Fibroblast of lung (primary cell): ENCODE data around the gene VWA8. TPM values are rescaled to one million over a fixed set of nuclear protein-coding genes. Genes with fewer than 3 reads are reported as not detected.

Source experiments
- DNase-seq, 2 donors: peaks; one replicate each; pipeline versions ENCODE4 v3.0.0 to v3.0.0-alpha.2; 2010; ENCODE audit warnings: low read depth in 2 of 2
- H2AFZ ChIP-seq: 2 replicates; pipeline ENCODE4 v1.5.1; 2012; ENCODE audit warnings: low read length, control low read depth, inconsistent platforms
- H3K27ac ChIP-seq: 2 replicates; pipeline ENCODE4 v1.5.1; 2011; ENCODE audit warnings: low read length, control low read depth; ENCODE audit not compliant: insufficient read depth
- H3K27me3 ChIP-seq: 2 replicates; pipeline ENCODE4 v1.5.1; 2011; ENCODE audit warnings: mild to moderate bottlenecking, low read length; ENCODE audit not compliant: control insufficient read depth, insufficient read depth
- H3K36me3 ChIP-seq: 2 replicates; pipeline ENCODE4 v1.5.1; 2011; ENCODE audit warnings: low read length; ENCODE audit not compliant: control insufficient read depth, insufficient read depth
- H3K4me1 ChIP-seq: 2 replicates; pipeline ENCODE4 v1.5.1; 2011; ENCODE audit warnings: low read length; ENCODE audit not compliant: control insufficient read depth, insufficient read depth; ENCODE audit errors: extremely low read depth
- H3K4me2 ChIP-seq: 2 replicates; pipeline ENCODE4 v1.5.1; 2011; ENCODE audit warnings: low read length, control low read depth; ENCODE audit not compliant: insufficient read depth; ENCODE audit errors: extremely low read depth
- H3K4me3 ChIP-seq, 4 experiments: fragments of 200-600 bp in 1 of 4; sonication (generic) in 1 of 4; replicated peaks in 1 of 4; 2 replicates each; pipeline ENCODE4 v1.5.1; 2011 to 2016; ENCODE audit warnings: low read length in 4 of 4, low read depth in 3 of 4, mild to moderate bottlenecking in 3 of 4, control low read depth in 2 of 4, inconsistent platforms in 1 of 4, mixed read lengths in 1 of 4; ENCODE audit not compliant: insufficient read depth in 1 of 4; ENCODE audit errors: control extremely low read depth in 1 of 4
- H3K79me2 ChIP-seq: 2 replicates; pipeline ENCODE4 v1.5.1; 2012; ENCODE audit warnings: mild to moderate bottlenecking, low read length, inconsistent platforms; ENCODE audit not compliant: control insufficient read depth, insufficient read depth
- H3K9ac ChIP-seq: 2 replicates; pipeline ENCODE4 v1.5.1; 2011; ENCODE audit warnings: mild to moderate bottlenecking, low read length, control low read depth; ENCODE audit not compliant: insufficient read depth
- H3K9me3 ChIP-seq: 2 replicates; pipeline ENCODE4 v1.5.1; 2012; ENCODE audit warnings: low read depth, low read length; ENCODE audit not compliant: control insufficient read depth, insufficient read depth
- H4K20me1 ChIP-seq: 2 replicates; pipeline ENCODE4 v1.5.1; 2011; ENCODE audit warnings: low read length; ENCODE audit not compliant: control insufficient read depth, insufficient read depth; ENCODE audit errors: extremely low read depth
- EZH2 ChIP-seq: IDR thresholded peaks from 2 replicates; pipeline ENCODE4 v1.5.1; 2012; ENCODE audit warnings: low read length, control low read depth, mild to moderate bottlenecking; ENCODE audit errors: missing control alignments
- polyA minus RNA-seq: library from RNA; depleted of rRNA, polyadenylated mRNA; stranded (reverse); fragments of >200 nt; gene quantifications from 2 replicates; pipeline ENCODE4 v1.2.3, GENCODE V29; 2011; ENCODE audit warnings: low replicate concordance
- polyA plus RNA-seq, 2 donors: library from polyadenylated mRNA; depleted of rRNA in 1 of 2; stranded (reverse) in 1 of 2; unstranded in 1 of 2; fragments of >200 nt; gene quantifications; 2 replicates each; pipeline ENCODE4 v1.2.1, GENCODE V29; 2011 to 2012; ENCODE audit warnings: missing spikeins in 1 of 2
- total RNA-seq: library from RNA; depleted of rRNA; stranded (reverse); fragments of >200 nt; gene quantifications from 2 replicates; pipeline ENCODE4 v1.2.1, GENCODE V29; 2014
- TF ChIP-seq, protein P1 (sequence below), 2 donors: IDR thresholded peaks in 1 of 2; conservative IDR thresholded peaks in 1 of 2; 1 replicate in 1 of 2; 2 replicates in 1 of 2; pipeline ENCODE4 v1.5.1; 2011 to 2012; ENCODE audit warnings: low read length in 2 of 2, control low read depth in 1 of 2, inconsistent platforms in 1 of 2, low read depth in 1 of 2, mild to moderate bottlenecking in 1 of 2

VWA8 gene
- total RNA-seq (24.1 and 29.9 TPM in 2 replicates), polyA plus RNA-seq (12.6 and 13.7 TPM in 2 replicates), polyA minus RNA-seq (5.0 and 5.9 TPM in 2 replicates)
- polyA plus RNA-seq (2012) = 7.4 and 8.1 TPM in 2 replicates

DNA sequence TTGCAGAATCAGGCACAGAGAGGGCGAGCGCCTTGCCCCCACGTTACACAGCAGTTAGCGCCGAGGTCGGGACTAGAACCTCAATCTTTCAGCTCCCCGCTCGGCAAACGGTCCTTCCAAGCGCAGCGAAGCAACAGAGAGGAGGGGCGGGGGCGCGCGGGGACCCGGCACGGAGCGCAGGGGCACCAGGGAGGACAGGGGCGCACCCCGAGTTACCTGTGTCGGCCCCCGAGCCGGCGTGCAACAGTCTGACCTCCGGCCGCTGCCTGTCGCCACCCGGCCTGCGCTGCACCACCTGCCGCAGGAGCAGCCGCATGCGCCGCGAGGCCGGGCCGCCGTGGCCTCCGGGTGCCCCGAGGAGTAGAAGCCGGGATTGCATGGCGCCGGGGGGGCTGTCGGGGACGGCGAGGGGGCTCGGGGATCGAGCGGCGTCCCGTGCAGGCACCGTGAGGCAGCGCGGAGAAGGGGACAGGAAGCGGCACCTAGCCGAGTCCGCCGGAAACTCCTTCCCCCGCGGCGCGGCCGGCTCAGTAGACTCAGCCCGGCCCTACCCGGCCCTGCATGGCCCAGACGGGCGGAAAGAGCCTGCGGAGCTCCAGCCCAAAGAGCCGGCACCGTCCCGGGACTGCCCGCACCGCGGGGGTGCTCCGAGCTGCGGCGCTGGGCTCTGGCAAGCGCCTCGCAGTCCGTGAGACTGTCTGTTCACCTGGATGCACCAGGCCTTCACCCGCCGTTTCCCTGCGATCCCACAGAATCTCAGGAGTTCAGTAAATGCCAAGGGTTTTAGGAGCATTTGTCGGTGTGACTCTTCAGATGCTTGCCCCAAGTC lies at the start of gene VWA8:
VWA8 (minus strand) TSS at position 473 of the 829 bp plus-strand sequence; CDS start at position 379, 94 bp downstream.
- H3K4me2 ChIP-seq = peak within 1 kb of the TSS; percentile 95
- peaks cover 21% of the 10 kb centered on the region for H3K79me2 ChIP-seq
- no peak for TF ChIP-seq EZH2
- TF ChIP-seq, protein P1, sequence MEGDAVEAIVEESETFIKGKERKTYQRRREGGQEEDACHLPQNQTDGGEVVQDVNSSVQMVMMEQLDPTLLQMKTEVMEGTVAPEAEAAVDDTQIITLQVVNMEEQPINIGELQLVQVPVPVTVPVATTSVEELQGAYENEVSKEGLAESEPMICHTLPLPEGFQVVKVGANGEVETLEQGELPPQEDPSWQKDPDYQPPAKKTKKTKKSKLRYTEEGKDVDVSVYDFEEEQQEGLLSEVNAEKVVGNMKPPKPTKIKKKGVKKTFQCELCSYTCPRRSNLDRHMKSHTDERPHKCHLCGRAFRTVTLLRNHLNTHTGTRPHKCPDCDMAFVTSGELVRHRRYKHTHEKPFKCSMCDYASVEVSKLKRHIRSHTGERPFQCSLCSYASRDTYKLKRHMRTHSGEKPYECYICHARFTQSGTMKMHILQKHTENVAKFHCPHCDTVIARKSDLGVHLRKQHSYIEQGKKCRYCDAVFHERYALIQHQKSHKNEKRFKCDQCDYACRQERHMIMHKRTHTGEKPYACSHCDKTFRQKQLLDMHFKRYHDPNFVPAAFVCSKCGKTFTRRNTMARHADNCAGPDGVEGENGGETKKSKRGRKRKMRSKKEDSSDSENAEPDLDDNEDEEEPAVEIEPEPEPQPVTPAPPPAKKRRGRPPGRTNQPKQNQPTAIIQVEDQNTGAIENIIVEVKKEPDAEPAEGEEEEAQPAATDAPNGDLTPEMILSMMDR (conservative IDR thresholded peaks at IDR 0.05 in 1 of 2, IDR thresholded peaks at IDR 0.05 in 1 of 2; ENCODE audit: low read depth in 1 of 2, low read length in 2 of 2) = no peak
- H3K9me3 ChIP-seq = no peaks in the 10 kb centered on the region
- peak within 1 kb of the TSS; percentile 80 for H3K9ac ChIP-seq
- H3K4me1 ChIP-seq = no peaks in the 10 kb centered on the region
- H3K4me3 ChIP-seq = peak within 1 kb of the TSS; percentile 76 to 90 (median 80)
- DNase-seq = peak; percentile 83 to 85
- H4K20me1 ChIP-seq = no peaks in the 10 kb centered on the region
- H2AFZ ChIP-seq = peak within 1 kb of the TSS; percentile 99
- H3K27ac ChIP-seq = peak within 1 kb of the TSS; percentile 82
- no peaks in the 10 kb centered on the region for H3K27me3 ChIP-seq
- no peaks in the 10 kb centered on the region for H3K36me3 ChIP-seq

DNA sequence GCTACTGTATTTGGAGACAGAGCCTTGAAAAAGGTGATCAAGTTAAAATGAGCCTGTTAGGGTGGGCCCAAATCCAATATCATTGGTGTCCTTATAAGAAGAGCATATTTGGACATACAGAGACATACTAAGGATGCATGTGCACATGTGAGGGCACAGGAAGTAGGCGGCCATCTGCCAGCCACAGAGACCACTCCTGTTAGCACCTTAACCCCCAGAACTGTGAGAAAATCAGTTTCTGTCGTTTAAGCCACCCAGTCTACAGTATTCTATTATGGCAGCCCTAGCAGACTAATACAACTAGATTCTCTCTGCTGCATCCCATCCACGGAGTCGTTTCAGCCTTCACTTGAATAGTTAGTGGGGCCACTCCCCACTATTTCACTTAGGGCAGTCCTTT lies 48.1 kb upstream of the VWA8 start:
- Histone ChIP-seq H3K4me3 (no peak overlapping the region), H3K36me3 (no peaks in the 10 kb centered on the region), H3K9ac (no peak overlapping the region), H2AFZ (no peak overlapping the region), H4K20me1 (no peaks in the 10 kb centered on the region), H3K27me3 (no peaks in the 10 kb centered on the region), H3K79me2 (no peaks in the 10 kb centered on the region), H3K27ac (no peak overlapping the region), H3K9me3 (no peaks in the 10 kb centered on the region), H3K4me2 (no peak overlapping the region), H3K4me1 (no peaks in the 10 kb centered on the region)
- no peak for TF ChIP-seq EZH2
- TF ChIP-seq, protein P1 (conservative IDR thresholded peaks at IDR 0.05 in 1 of 2, IDR thresholded peaks at IDR 0.05 in 1 of 2; ENCODE audit: low read depth in 1 of 2, low read length in 2 of 2) = no peak
- no peak for DNase-seq

DNA sequence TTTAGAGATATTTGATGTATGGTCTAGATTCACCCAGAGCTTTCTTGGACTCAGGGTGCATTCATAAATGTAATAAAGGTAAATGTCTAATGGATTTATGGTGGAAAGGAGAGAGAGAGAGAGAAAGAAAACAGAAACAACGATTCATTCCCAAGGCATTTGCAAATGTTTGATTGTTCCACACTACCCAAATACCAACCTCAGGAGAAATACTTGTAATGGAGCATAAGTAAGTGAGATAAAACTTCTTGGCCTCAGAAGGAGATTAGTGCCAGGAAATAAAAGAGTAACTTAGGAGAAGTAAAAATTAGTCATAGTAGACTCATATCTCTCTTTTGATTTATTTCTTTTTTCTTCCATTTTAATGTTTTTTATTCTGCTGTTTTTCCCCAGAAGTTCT lies 46.9 kb upstream of the VWA8 start:
- peak; percentile 33 to 94 for DNase-seq
- H3K9ac ChIP-seq = no peak overlapping the region
- H3K4me1 ChIP-seq = no peaks in the 10 kb centered on the region
- TF ChIP-seq, protein P1 (conservative IDR thresholded peaks at IDR 0.05 in 1 of 2, IDR thresholded peaks at IDR 0.05 in 1 of 2; ENCODE audit: low read depth in 1 of 2, low read length in 2 of 2) = no peak
- TF ChIP-seq EZH2 = no peak
- no peaks in the 10 kb centered on the region for H4K20me1 ChIP-seq
- H3K27me3 ChIP-seq = no peaks in the 10 kb centered on the region
- H3K79me2 ChIP-seq = no peaks in the 10 kb centered on the region
- no peak overlapping the region for H3K4me2 ChIP-seq
- no peak overlapping the region for H2AFZ ChIP-seq
- no peak overlapping the region for H3K4me3 ChIP-seq
- H3K27ac ChIP-seq = no peak overlapping the region
- H3K36me3 ChIP-seq = no peaks in the 10 kb centered on the region
- H3K9me3 ChIP-seq = no peaks in the 10 kb centered on the region
